ENCODE data around the gene COMMD7.
"Not testable (repeated sequence)": the region's sequence is repeated elsewhere in the genome, so short reads cannot be mapped to it uniquely, and the experiment has no call there.

Gene COMMD7

DNA sequence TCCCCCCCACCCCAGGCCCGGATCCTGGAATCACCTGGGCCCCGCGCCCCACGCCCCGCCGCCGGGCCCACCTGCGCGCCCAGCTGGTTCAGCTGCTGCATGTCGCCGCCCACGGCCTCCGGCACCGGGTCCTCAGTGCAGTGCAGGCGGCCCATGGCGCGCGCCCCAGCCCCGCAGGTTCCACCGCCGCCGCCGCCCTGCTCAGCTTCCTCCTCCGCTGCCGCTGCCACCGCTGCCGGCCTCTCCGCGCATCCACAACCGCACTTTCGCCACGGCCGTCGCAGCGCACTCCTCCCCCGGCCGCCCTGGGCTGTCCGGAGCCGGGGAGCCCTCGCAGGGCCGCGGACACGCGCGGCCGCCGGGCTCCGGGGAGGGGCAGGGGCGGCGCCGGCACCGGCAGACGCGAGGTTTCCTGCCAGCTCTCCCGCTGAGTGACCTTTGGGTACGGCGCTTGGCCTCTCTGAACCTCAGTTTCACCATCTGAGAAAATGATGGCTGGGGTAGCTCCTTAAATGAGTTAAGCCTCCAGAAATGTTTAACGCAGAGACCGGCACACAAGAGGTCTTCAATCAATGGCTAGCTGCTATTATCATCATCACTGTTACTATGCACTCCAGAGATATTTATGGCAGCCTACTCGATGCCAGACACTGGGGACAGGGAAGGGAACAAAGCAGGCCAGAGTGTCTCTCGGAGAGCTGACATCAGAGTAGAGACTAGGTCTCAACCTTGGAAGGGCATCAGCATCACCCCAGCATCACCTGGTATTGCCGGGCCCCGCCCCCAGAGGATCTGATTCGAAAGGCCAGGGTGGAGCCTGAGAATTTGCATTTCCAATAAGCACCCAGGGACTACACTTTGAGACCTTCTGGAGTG is at the start of gene COMMD7:
COMMD7 (minus strand) TSS at position 231 of the 876 bp plus-strand sequence; CDS start at position 155, 76 bp downstream.
- DNase-seq: peak; percentile 76

DNA sequence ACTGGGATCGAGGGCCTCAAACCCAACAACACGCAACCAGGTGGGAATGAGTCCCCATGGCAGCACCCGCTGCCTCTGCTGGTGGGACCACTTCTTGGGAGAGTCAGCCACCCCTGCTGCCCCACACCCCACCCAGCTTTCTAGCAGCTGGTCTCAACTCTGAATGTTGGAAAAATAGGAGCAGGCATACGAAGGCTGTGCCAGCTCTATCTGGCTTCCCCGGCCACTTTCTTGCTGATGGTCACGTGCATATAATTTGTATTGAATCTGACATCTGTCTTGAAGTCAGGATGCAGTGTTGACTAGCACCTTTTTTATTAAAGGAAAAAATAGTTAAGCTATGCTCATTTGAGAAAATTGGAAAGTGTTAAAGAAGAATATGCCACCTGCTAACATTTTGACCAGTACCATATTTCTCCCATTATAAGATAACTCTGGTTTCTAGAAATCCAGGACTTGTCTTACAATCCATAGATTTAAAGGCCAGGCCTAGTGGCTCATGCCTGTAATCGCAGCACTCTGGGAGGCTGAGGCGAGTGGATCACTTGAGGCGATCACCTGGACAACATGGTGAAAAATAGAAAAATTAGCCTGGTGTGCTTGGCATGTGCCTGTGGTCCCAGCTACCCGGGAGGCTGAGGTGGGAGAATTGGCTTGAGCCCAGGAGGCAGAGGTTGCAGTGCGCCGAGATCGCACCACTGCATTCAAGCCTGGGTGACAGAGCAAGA is 49.6 kb upstream of the COMMD7 start:
- DNase-seq: peak; percentile 49

DNA sequence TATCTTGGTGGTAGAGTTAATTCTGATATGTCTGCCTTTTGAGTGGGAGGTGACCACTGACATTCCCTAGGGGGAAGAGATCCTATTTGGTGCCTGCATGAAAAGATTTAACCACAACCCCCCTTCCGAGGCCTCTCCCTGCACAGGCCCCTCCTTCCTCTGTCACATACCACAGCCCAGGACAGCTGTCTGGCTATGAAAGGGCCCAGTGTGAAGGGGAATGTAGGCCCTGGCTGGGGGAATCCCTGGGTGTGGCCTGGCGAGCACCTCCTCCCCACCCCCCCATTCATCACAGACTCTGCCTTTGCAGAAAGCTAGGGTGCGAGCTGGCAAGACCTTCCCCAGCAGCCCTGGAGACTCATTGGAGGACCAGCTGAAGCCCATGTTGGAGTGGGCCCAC is 49.0 kb upstream of the COMMD7 start:
- peak; percentile 83 for DNase-seq

DNA sequence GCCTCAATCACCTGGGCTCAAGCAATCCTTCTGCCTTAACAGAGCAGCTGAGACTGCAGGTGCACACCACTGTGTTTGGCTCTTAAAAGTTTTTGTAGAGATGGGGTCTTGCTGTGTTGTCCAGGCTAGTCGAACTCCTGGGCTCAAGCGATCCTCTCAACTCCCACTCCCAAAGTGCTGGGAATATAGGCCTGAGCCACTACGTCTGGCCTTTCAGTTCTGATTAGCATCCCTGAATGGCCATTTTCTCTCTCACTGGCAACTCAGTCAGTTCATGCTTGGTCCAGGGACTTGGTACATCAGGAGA is 47.4 kb upstream of the COMMD7 start:
- DNase-seq: no peak

DNA sequence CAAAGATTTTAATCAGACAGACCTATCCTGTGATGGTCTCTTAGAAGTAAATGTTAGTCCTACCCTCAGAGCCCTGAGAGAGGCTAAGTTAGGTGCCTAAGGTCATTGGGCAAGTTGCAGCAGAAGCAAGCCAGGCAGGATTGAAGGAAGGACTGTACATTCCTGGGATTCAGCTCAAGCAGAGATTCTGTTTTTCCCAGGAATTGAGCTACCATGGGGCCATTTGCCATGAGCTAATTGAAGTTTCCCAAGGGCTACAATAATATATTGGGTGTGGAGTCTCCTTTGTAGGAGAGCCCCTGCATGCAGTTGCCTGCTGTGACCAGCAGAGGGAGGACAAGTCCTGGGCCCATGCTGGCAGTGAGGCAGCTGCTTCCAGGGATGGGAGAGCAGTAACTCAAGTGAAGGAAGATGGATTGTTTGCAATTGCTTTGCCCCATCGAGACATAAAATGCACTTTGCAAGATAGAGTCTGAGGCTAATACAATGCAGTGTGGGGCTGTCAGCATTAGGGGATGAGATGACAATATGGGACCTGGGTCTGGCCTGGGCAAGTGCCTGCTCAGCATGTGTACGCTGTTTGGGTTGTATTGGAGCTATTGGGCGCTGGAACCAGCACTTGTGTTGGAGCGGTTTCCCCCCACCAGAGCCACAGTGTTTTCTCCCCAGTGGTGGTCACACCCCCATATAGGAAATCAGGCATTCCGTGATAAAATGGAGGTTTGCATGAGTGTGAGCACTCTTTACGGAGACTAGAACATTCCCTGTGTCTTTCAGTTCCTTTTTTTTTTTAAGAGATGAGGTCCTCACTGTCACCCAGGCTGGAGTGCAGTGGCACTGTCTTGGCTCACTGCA is 46.9 kb upstream of the COMMD7 start:
- peak; percentile 78 for DNase-seq

DNA sequence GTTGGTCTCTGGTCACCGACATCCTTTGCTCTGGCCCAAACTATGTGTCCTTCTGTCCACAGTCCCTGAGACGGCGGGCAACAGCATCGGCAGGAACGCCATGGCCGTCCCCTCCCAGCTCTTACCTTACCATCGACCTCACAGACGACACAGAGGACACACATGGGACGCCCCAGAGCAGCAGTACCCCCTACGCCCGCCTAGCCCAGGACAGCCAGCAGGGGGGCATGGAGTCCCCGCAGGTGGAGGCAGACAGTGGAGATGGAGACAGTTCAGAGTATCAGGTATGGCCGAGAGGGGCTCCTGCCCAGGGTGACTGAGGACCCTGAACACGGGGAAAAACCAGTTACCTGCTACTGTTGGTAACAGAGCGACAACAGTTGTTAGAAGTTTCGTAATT is 43.9 kb upstream of the COMMD7 start:
- no peak for DNase-seq

DNA sequence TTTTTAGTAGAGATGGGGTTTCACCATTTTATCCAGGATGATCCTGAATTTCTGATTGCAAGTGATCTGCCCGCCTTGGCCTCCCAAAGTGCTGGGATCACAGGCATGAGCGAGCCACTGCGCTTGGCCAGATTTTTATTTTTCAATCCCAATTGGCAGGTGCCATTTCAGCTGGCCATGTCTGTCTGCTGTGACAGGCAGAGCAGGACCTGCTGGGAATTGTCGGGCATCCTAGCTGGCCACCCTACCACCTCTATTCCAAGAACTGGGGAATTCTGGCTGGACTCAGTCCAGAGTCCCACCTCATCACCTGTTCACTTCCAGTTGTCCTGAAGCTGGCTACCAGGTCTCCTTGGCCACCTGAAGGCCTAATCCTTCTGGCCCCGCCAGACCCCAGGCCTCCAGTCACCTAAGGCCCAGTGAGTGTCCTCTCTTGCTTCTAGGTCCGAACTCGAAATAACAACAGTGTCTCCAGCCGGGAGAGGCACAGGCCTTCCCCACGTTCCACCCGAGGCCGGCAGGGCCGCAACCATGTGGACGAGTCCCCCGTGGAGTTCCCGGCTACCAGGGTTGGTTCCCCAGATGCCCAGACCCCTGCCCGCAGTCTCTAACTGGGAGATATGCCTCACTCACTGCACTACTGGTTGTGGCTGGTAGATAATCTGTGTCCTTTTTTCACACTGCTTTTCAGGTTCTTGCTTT is 42.9 kb upstream of the COMMD7 start:
- DNase-seq: no peak

DNA sequence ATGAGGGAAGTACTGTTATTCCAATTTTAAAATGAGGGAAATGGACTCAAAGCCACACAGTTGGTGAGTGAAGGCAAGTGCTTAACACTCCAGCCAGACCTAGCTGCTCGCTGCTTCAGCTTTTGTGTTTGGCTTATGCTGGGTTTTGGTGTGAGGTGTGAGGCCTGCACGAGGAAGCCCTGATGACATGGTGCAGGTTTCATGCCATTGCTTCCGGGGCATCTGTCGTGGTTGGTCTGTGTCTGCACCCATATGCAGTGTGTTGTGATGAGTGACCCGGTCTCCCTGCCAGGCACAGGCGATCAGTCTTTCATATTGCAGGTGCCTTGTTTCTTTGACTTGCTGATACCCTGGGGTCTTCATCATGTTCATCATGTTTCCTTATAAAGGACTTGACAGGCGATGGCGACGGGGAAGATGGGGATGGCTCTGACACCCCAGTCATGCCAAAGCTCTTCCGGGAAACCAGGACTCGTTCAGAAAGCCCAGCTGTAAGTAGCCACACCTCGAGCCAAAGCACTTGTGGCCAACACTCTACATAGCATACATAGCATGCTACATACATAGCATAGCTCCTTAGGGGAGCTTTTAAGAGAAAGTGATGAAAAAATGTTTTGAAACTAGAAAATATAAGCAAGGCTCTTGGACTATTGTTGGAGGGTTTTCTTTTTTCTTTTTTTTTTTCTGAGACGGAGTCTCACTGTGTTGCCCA is 41.3 kb upstream of the COMMD7 start:
- DNase-seq: no peak

DNA sequence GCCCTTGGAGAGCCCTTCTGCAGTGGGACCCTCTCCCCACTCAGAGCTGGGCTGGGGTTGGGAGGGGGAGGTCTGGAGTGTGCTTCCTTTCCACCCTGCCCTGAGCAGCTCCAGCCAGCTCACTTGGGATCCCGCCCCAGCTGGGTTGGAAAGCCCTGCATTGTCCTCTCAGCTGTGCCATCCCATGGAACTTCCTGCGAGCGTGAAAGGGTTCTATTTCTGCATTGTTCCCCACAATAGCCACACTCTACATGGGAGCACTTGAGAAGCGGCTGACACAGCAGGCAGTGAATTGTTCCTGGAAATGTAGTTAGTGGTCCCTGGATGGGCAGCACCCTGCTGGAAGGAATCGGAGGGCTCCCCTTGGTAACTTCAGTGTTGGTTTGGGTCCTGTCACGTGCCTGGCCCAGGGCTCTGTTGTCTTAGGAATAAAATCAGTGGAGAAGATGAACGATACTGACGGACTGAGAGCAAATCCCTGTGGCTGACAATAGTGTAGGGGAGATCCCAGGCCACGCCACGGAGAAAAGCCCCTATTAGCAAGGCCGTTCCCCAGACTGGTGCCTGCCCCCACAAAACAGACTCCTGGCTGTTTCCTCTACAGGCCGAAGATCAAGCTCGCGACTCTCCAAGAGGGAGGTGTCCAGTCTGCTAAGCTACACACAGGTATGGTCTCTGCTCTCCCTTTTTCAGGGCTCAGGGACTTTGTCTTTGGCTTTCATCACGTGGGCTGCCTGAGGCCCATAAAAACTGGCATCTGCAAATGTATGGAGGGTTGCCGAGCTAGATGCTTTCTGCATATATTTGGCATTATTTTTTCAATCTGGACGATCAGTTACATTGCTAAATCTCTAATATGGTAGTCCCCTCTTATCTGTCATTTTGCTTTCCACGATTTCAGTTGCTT is 37.7 kb upstream of the COMMD7 start:
- DNase-seq: no peak

DNA sequence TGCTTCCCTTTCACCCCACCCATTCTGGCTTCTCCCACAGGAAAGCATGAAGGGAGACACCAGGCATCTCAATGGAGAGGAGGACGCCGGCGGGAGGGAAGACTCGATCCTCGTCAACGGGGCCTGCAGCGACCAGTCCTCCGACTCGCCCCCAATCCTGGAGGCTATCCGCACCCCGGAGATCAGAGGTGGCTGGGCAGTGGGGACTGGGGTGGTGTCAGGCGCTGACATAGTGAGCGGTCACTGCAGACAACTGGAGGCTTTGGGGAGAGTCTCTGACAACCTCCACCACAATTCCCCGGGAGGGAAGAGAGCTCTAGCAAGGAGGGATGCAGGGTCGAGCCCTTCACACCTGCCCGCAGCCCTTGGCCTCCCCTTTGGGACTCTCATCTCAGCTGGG is 37.0 kb upstream of the COMMD7 start:
- DNase-seq: no peak

DNA sequence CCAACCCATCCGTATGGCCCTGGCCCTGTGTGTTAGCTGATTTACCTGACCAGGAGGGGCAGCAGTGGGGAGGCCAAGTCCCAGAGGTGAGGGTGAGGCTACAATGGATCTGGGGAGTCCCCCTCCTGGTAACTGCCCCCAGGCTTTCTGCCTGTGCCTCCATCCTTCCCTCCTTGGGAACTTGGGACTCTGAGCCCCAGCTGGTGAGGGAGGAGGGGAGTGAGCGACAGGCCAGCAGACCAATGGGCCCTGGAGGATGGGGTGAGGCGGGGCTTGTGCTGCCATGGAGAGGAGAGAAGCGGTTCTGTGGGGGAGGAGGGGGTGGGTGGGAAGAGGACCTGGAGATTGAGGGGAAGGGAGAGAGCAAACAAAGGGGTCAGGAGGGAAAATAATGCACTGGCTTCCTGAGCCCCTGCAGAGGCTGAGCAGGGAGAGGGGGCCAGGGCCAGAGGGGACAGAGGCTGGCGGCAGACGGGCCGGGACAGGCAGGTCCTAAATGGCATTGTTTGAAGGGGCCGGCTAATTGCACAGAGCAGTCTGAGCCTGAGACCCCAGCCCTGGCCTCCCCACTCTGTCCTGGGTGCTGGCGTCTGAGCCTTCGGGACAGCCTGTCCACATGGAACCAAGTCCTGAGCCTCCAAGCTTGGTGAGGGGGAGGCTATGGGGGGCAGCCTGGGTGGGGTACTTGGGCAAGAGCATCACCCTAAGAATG is 36.4 kb upstream of the COMMD7 start:
- DNase-seq: no peak

DNA sequence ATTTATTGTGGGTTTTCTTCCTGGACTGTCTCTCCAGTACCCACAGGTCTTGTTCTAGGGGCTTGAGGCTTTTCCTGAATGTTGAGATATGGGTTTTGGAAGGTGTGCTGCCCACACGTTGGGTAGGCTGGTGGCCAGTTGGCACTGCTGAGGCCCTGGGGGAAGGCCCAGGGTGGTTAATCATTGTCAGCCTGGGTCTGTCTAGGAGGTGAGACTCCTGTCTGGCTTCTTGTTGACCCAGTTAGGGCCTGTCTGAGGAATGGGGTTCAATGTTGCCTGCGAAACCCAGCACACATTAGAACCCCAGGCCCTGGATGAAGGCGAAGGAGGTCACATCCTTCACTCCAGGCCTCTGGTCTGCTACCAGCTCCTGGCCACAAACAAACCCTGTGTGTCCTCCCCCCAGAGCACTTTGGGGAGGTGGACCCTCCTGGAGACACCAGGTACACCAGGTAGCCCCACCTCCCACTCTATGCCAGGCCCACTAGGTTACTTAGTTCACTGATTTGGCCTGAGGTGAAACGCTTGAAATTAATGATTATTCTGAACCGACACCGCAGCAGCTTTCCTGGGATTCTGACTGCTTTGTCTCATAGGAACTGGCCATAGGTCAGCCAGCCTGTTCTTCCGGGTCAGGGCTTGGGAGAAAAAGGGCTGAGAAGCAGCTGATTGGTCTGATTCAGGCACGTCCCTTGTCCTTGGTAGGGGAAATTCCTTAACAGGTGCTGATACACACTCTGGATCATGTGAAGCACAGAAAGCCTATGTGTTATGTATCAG is 34.1 kb upstream of the COMMD7 start:
- no peak for DNase-seq

DNA sequence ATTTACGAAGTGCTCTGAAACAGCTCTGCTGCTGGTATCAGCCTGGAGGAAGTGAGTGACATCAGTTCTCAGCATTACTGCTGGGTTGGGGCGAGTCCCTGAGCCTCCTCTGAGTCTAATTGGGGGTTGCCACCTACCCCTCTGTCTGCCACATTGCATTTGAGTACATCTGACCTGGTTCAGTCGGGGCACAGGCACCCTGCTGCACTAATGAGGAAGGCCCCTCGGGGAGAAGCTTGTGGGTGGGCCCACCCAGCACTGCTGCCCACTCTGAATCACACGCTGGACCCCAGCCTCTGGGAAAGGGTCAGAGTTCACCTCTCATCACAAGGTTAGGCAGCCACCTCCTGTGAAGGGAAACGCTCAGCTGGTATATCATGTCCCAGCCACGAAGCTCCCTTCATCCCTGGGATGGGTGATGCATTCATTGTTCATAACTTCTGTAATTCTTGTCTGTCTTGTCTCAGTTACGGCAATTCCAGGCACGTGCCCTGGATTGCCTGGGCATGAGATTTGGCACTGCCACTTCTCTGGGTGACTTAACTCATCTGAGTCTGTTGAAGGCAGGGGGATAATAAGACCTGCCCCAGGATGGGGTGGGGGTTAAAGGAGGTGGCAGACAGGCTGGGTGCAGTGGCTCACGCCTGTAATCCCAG is 32.2 kb upstream of the COMMD7 start:
- no peak for DNase-seq

DNA sequence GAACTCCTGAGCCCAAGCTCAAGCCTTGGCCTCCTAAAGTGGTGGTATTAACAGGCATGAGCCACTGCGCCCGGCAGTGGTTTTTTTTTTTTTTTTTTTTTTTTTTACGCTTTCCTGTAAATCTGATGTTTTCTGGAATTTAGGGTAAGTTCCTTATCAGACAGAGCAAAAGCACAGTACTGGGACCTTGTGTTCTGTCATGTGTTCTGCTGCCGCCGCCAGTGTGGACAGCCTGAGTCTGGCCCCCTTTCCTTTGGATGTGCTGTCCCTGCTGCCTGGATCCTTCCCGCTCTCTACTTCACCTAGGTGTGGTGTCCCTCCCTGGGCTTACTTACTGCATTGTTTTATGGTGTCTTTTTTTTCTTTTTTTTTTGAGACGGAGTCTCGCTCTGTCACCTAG is 30.6 kb upstream of the COMMD7 start:
- no peak for DNase-seq

DNA sequence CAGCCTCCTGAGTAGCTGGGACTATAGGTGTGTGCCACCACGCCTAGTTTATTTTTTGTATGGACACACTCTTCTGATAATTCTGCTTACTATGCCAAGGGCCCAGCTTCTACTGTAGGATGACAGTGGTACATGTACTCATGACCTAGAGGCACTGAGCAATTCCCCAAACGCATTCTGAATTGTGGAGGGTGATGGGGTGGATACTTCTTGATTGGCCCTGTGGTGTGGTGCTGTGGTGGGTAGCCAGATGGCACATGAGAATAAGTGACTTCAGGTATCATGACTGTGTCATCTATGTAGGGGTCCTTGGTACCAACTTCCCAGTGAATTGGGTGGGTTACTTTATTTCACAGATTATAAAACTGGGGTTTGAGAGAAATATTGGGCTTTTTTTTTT is 30.0 kb upstream of the COMMD7 start:
- DNase-seq: no peak

DNA sequence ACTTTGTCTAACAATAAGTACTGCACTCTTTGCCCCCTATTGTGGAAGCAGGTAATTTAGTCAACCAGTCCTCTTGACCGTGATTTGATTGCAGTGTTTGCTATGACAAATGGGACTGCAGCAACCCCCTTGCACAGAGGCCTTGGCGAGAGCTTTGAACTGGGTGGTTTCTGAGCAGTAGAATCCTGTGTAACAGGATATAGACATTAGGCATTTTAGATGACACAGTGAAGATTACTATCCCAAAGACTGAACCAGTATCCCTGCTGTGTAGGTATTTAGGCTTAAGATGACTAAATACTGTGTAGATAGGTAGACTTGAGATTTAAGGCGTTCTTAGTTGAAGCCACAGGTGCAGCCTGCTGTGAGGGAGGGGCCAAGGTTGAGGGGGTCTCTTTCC is 28.8 kb upstream of the COMMD7 start:
- DNase-seq: no peak

DNA sequence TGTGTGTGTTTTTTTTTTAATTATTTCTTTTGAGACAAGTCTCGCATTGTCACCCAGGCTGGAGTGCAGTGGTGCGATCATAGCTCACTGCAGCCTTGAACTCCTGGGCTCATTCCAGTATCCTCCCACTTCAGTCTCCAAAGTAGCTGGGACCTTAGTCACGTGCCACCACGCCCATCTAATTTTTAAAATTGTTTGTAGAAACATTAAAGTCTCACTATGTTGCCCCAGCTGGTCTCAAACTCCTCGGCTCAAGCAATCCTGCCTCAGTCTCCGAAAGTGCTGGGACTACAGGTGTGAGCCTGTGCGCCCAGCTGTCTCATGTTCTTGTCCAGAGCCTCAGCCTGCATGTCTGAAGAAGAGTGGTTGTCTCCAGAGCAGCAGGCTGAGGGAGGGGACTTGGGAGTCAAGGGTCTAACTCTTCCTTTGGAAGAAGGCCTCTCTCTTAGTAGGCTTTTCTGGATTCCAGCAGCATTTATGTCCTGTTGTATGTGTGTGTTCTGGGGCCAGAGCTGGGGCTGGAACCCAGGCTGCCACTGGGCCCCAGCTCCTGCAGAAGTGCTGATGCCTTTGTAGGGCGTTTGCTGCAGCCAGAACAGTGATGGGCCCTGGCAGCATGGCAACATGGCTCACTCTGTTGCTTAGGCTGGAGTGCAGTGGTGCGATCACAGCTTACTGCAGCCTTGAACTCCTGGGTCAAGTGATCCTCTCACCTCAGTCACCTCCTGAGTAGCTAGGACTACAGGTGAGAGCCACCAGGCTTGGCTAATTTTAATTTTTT is 24.3 kb upstream of the COMMD7 start:
- DNase-seq: no peak

DNA sequence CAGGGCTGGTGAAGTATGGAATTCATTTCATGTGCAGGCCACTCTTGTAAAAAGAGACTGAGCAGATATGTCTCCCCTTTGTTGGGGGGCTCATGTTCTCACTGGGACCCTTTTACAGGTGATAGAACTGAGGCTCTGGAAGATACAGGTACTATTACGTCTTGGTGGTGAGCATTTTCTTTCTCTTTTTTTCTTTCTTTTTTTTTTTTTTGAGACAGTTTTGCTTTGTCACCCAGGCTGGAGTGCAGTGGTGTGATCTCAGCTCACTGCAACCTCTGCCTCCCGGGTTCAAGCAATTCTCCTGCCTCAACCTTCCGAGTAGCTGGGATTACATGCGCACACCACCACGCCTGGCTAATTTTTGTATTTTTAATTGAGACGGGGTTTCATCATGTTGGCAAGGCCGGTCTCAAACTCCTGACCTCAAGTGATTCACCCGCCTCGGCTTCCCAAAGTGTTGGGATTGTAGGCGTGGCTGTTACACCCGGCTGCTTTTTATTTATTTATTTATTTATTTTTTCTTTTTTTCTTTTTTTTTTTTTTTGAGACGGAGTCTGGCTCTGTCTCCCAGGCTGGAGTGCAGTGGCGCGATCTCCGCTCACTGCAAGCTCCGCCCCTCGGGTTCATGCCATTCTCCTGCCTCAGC is 22.1 kb upstream of the COMMD7 start:
- not testable (repeated sequence) for DNase-seq
